ENCODE measurements around the gene AURKAIP1. TPM values are rescaled to one million over a fixed set of nuclear protein-coding genes. Genes with fewer than 3 reads are reported as not detected.

AURKAIP1 gene
- total and polyA plus RNA-seq, 2 of the 13 experiments (the other 11 are each of a cell fraction or from before 2014, with no cell fraction given), result 69.5 to 175 TPM

DNA sequence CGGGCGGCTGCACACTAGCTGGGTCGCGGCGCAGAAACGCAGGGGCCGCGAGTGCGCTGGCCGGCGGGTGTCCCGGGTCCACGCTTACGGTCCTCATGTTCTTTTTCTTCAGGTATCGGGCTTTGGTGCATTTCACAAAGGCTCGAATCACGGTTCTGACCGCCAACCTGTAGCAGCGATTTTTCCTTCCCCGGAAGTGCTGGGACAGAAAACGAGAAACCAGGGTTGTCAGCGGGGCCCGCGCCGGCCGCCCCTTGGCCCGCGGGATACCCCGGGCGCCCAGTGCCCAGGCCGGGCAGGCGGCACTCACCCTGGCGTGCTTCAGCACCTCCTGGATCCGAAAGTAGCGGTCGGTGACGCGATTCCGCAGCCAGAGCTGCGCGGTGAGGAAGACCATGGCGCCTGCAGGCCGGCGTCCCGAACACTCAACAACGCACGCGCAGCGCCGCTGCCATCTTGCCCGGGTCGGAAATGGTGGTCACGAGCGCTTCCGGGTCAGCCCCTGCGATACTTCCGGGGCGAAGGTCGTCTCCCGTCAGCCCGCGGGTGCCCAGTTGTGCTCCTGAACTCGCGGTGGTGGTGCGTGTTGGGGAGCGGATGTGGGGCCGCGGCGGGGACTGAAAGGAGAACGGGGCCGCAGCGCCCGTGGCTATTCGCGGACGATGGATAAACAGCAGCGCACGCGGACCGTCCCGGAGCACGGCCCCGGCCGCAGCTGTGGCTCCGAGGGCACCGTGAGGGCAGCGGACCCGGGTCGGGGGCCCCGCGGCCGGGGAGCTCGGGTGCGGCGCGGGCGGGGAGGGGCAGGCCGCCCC is 32.0 kb upstream of the AURKAIP1 start, which contains the start of gene MRPL20 (continued):
- TF ChIP-seq MYNN (CRISPR knock-in tag; IDR thresholded peaks at IDR 0.05; ENCODE audit: low read depth) (peak; percentile 38; the same call in 1 of the 2 replicates), CBX2 (IDR thresholded peaks at IDR 0.05; ENCODE audit: low read depth, low read length) (no peak), CBX2 (CRISPR knock-in tag; IDR thresholded peaks at IDR 0.05; ENCODE audit: low read depth) (0 out of 2 replicates have a peak, but pooled peaks have one; percentile 65), ZNF501 (CRISPR knock-in tag; IDR thresholded peaks at IDR 0.05) (peak; percentile 75; the same call in 1 of the 2 replicates), TP53 (CRISPR knock-in tag; conservative IDR thresholded peaks at IDR 0.05) (no peak; the same call in 1 of the 2 replicates), NR2F1 (CRISPR knock-in tag; IDR thresholded peaks at IDR 0.05) (peak; percentile 16 to 65; a peak in 2 of 4 replicates), REXO4 (CRISPR knock-in tag; IDR thresholded peaks at IDR 0.05; ENCODE audit: borderline replicate concordance) (no peak), ZMYM3 (CRISPR knock-in tag; IDR thresholded peaks at IDR 0.05) (0 out of 2 replicates have a peak, but pooled peaks have one; percentile 17), KLF13 (CRISPR knock-in tag; IDR thresholded peaks at IDR 0.05) (no peak), SP140L (CRISPR knock-in tag; IDR thresholded peaks at IDR 0.05; ENCODE audit: borderline replicate concordance) (no peak; the same call in 1 of the 2 replicates), FOXK1 (CRISPR knock-in tag; IDR thresholded peaks at IDR 0.05; ENCODE audit: borderline replicate concordance, low read depth) (peak; percentile 96), TCF7 (IDR thresholded peaks at IDR 0.05; ENCODE audit: low read depth) (no peak), ZNF670 (CRISPR knock-in tag; IDR thresholded peaks at IDR 0.05; ENCODE audit: borderline replicate concordance) (peak; percentile 95), FOXM1 (CRISPR knock-in tag; IDR thresholded peaks at IDR 0.05) (peak; percentile 4; the same call in 1 of the 2 replicates), ZNF446 (CRISPR knock-in tag; IDR thresholded peaks at IDR 0.05) (no peak), CBX5 (CRISPR knock-in tag; IDR thresholded peaks at IDR 0.05; ENCODE audit: borderline replicate concordance) (peak; percentile 94; the same call in 1 of the 2 replicates), TEAD3 (CRISPR knock-in tag; optimal IDR thresholded peaks at IDR 0.05; ENCODE audit: borderline replicate concordance) (peak; percentile 76), SP2 (CRISPR knock-in tag; IDR thresholded peaks at IDR 0.05) (peak; percentile 71)
- TF ChIP-seq, protein P1, sequence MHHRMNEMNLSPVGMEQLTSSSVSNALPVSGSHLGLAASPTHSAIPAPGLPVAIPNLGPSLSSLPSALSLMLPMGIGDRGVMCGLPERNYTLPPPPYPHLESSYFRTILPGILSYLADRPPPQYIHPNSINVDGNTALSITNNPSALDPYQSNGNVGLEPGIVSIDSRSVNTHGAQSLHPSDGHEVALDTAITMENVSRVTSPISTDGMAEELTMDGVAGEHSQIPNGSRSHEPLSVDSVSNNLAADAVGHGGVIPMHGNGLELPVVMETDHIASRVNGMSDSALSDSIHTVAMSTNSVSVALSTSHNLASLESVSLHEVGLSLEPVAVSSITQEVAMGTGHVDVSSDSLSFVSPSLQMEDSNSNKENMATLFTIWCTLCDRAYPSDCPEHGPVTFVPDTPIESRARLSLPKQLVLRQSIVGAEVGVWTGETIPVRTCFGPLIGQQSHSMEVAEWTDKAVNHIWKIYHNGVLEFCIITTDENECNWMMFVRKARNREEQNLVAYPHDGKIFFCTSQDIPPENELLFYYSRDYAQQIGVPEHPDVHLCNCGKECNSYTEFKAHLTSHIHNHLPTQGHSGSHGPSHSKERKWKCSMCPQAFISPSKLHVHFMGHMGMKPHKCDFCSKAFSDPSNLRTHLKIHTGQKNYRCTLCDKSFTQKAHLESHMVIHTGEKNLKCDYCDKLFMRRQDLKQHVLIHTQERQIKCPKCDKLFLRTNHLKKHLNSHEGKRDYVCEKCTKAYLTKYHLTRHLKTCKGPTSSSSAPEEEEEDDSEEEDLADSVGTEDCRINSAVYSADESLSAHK (CRISPR knock-in tag; IDR thresholded peaks at IDR 0.05; ENCODE audit: borderline replicate concordance), result peak; percentile 67; the same call in 1 of the 2 replicates
- TF ChIP-seq, protein P2, sequence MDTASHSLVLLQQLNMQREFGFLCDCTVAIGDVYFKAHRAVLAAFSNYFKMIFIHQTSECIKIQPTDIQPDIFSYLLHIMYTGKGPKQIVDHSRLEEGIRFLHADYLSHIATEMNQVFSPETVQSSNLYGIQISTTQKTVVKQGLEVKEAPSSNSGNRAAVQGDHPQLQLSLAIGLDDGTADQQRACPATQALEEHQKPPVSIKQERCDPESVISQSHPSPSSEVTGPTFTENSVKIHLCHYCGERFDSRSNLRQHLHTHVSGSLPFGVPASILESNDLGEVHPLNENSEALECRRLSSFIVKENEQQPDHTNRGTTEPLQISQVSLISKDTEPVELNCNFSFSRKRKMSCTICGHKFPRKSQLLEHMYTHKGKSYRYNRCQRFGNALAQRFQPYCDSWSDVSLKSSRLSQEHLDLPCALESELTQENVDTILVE (CRISPR knock-in tag; IDR thresholded peaks at IDR 0.05), result peak; percentile 96
- TF ChIP-seq, protein P3, sequence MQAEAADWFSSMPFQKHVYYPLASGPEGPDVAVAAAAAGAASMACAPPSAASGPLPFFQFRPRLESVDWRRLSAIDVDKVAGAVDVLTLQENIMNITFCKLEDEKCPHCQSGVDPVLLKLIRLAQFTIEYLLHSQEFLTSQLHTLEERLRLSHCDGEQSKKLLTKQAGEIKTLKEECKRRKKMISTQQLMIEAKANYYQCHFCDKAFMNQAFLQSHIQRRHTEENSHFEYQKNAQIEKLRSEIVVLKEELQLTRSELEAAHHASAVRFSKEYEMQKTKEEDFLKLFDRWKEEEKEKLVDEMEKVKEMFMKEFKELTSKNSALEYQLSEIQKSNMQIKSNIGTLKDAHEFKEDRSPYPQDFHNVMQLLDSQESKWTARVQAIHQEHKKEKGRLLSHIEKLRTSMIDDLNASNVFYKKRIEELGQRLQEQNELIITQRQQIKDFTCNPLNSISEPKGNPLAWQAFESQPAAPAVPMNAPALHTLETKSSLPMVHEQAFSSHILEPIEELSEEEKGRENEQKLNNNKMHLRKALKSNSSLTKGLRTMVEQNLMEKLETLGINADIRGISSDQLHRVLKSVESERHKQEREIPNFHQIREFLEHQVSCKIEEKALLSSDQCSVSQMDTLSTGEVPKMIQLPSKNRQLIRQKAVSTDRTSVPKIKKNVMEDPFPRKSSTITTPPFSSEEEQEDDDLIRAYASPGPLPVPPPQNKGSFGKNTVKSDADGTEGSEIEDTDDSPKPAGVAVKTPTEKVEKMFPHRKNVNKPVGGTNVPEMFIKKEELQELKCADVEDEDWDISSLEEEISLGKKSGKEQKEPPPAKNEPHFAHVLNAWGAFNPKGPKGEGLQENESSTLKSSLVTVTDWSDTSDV (CRISPR knock-in tag; IDR thresholded peaks at IDR 0.05), result peak; percentile 85; the same call in 1 of the 2 replicates
- TF ChIP-seq, protein P4, sequence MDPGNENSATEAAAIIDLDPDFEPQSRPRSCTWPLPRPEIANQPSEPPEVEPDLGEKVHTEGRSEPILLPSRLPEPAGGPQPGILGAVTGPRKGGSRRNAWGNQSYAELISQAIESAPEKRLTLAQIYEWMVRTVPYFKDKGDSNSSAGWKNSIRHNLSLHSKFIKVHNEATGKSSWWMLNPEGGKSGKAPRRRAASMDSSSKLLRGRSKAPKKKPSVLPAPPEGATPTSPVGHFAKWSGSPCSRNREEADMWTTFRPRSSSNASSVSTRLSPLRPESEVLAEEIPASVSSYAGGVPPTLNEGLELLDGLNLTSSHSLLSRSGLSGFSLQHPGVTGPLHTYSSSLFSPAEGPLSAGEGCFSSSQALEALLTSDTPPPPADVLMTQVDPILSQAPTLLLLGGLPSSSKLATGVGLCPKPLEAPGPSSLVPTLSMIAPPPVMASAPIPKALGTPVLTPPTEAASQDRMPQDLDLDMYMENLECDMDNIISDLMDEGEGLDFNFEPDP (CRISPR knock-in tag; conservative IDR thresholded peaks at IDR 0.05), result no peak
